BE2C (cell line): ENCODE results near the gene PCSK5.
"Not testable (repeated sequence)": the region's sequence is repeated elsewhere in the genome, so short reads cannot be mapped to it uniquely, and the experiment has no call there.

Experiments used
- DNase-seq: peaks from one replicate; pipeline ENCODE4 v3.0.0-alpha.2; 2020
- H3K27me3 ChIP-seq: fragments of 250-450 bp; sonication (Bioruptor Pico); 2 replicates; pipeline ENCODE4 v1.5.1; 2020; ENCODE audit warnings: mild to moderate bottlenecking
- H3K36me3 ChIP-seq: fragments of 250-450 bp; sonication (Bioruptor Pico); 2 replicates; pipeline ENCODE4 v1.5.1; 2020; ENCODE audit warnings: mild to moderate bottlenecking
- H3K4me1 ChIP-seq: fragments of 250-450 bp; sonication (Bioruptor Pico); 2 replicates; pipeline ENCODE4 v1.5.1; 2020
- H3K4me3 ChIP-seq: 2 replicates; pipeline ENCODE4 v1.5.1; 2011; ENCODE audit warnings: low read depth, low read length
- H3K9me3 ChIP-seq: fragments of 250-450 bp; sonication (Bioruptor Pico); 2 replicates; pipeline ENCODE4 v1.5.1; 2020
- CTCF ChIP-seq: IDR thresholded peaks from 2 replicates; pipeline ENCODE4 v1.5.1; 2012; ENCODE audit warnings: mild to moderate bottlenecking, low read depth, low read length

Gene PCSK5

DNA sequence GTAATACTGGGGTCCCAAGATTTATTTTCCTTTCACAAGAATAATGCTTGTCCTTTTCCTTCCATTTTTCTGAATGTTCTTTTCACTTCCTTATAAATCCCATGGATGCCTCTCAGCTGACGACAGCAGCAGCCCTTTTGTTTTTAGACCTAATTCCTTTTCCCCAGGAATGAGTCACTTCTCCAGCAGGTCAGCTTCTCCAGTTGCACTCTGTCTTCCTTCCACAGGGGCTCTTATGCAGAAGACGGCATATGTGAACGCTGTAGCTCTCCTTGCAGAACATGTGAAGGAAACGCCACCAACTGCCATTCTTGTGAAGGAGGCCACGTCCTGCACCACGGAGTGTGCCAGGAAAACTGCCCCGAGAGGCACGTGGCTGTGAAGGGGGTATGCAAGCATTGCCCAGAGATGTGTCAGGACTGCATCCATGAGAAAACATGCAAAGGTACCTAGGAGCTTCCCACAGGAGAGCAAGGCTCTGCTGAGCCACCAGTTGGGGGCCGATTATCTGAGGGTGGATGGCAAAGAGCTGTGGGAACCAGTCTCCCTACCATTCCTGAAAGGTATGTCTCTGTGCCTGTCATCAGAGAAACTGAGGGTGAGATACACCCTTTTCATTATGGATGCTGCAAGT, 430.8 kb downstream of the PCSK5 start:
- no peak for TF ChIP-seq CTCF
- Histone ChIP-seq H3K27me3 (no peaks in the 10 kb centered on the region), H3K4me3 (no peak overlapping the region), H3K36me3 (no peaks in the 10 kb centered on the region), H3K4me1 (no peaks in the 10 kb centered on the region), H3K9me3 (no peaks in the 10 kb centered on the region)
- no peak for DNase-seq

GRCh38 chr9:76322810-76323209, 432.3 kb downstream of the PCSK5 start:
- no peaks in the 10 kb centered on the region for H3K27me3 ChIP-seq
- H3K36me3 ChIP-seq = no peaks in the 10 kb centered on the region
- no peaks in the 10 kb centered on the region for H3K4me1 ChIP-seq
- DNase-seq = no peak
- H3K4me3 ChIP-seq = no peak overlapping the region
- TF ChIP-seq CTCF = no peak
- H3K9me3 ChIP-seq = no peaks in the 10 kb centered on the region

DNA sequence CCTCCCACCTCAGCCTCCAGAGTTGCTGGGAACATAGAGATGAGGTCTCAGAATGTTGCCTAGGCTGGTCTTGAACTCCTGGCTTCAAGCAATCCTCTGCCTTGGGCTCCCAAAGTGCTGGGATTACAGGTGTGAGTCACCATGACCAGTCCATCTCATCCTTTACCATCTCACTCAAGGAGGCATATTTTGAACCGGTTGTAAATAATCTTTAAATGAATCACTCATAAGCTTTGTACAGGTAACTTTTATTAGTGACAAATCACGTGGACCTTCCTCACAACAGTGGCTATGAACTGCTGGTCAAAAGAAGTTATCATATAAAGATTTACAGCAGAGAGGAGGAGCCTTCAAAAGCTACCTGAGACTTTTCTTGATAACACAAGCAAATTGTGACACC, 433.0 kb downstream of the PCSK5 start:
- Histone ChIP-seq H3K4me3 (no peak overlapping the region), H3K36me3 (no peaks in the 10 kb centered on the region), H3K4me1 (no peaks in the 10 kb centered on the region), H3K9me3 (no peaks in the 10 kb centered on the region), H3K27me3 (no peaks in the 10 kb centered on the region)
- TF ChIP-seq CTCF = no peak
- DNase-seq = no peak

GRCh38 chr9:76324030-76324429, 433.6 kb downstream of the PCSK5 start:
- not testable (repeated sequence) for DNase-seq, H3K4me3 ChIP-seq, H3K36me3 ChIP-seq, H3K9me3 ChIP-seq, H3K27me3 ChIP-seq, H3K4me1 ChIP-seq

DNA sequence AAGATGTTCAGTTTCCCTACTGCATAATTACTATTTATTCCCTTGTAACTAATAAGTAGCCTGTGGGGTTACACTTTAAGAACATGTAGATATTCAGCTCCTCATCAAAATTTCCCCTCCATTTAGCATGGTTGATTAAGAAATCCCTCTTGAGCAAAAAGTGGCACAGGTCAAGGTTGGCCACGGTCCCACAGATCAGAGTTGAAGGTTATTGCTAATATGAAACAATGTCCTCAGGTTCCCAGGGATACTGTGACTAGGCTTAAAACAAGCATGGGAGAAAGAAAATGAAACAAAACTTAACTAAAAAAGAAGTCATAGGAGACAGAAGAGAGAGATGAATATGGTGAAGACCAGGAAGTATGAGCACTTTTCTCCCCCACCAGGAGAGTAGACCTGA, 439.6 kb downstream of the PCSK5 start:
- H3K4me3 ChIP-seq = no peak overlapping the region
- no peaks in the 10 kb centered on the region for H3K27me3 ChIP-seq
- TF ChIP-seq CTCF = no peak
- DNase-seq = no peak
- no peaks in the 10 kb centered on the region for H3K9me3 ChIP-seq
- no peaks in the 10 kb centered on the region for H3K36me3 ChIP-seq
- peaks cover 14% of the 10 kb centered on the region for H3K4me1 ChIP-seq

DNA sequence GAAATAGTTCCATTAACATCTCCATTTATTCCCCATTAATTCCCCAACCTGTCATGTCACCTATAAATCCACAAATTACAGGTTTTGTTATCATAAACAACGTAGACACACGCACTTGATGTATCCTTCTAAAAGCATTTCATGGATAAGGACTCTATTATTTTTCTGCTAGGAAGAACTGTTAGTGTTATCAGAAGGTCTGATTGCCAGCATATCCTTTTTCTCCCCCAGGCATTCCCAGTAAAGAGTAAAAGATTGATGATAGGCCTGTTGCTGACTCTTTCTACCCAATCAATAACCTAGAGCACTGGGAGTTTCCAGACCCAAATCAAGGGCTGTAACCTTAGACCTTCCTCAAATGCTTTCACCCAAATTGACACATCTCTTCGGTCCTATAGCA, 442.9 kb downstream of the PCSK5 start:
- peaks cover 14% of the 10 kb centered on the region for H3K4me1 ChIP-seq
- no peak overlapping the region for H3K4me3 ChIP-seq
- TF ChIP-seq CTCF = no peak
- H3K36me3 ChIP-seq = no peaks in the 10 kb centered on the region
- peak; percentile 19 for DNase-seq
- H3K27me3 ChIP-seq = no peaks in the 10 kb centered on the region
- H3K9me3 ChIP-seq = no peaks in the 10 kb centered on the region

DNA sequence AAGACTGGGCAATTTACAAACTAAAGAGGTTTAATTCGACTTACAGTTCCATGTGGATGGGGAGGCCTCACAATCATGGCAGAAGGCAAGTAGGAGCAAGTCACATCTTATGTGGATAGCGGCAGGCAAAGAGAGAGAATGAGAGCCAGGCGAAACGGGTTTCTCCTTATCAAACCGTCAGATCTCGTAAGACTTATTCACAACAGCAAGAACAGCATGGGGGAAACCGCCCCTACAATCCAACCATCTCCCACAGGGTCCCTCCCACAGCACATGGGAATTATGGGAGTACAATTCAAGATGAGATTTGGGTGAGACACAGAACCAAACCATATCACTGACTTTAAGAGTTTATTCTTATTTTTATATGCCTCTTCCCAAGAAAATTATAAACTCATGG, 443.5 kb downstream of the PCSK5 start:
- Histone ChIP-seq H3K4me3 (no peak overlapping the region), H3K9me3 (no peaks in the 10 kb centered on the region), H3K36me3 (no peaks in the 10 kb centered on the region), H3K4me1 (peaks cover 14% of the 10 kb centered on the region), H3K27me3 (no peaks in the 10 kb centered on the region)
- no peak for TF ChIP-seq CTCF
- no peak for DNase-seq
